Psoas muscle (tissue), 8 donors: ENCODE measurements around the gene CDK17. TPM values are rescaled to one million over a fixed set of nuclear protein-coding genes. Genes with fewer than 3 reads are reported as not detected.

Experiments used
- ATAC-seq, 4 donors: fragments of 200-7000 bp; cut with Tn5 transposase; one replicate each; pipeline ENCODE4 v1.9.1; 2020; ENCODE audit warnings: moderate library complexity in 3 of 4, mild to moderate bottlenecking in 2 of 4
- DNase-seq, 2 donors: peaks; one replicate each; pipeline ENCODE4 v3.0.0-alpha.2; 2020
- H3K27ac ChIP-seq: fragments of 200-600 bp; one replicate; pipeline ENCODE4 v1.8.0; 2022
- H3K27me3 ChIP-seq, 3 donors: fragments of 200-600 bp in 1 of 3; one replicate each; pipeline versions ENCODE4 v1.6.1 to v1.8.0; 2013 to 2022; ENCODE audit warnings: low read length in 2 of 3, mild to moderate bottlenecking in 2 of 3, moderate library complexity in 1 of 3; ENCODE audit not compliant: insufficient read depth in 3 of 3
- H3K36me3 ChIP-seq, 2 donors: fragments of 200-600 bp in 1 of 2; one replicate each; pipeline versions ENCODE4 v1.6.1 to v1.8.0; 2013 to 2022; ENCODE audit warnings: low read depth in 1 of 2, mild to moderate bottlenecking in 1 of 2, moderate library complexity in 1 of 2; ENCODE audit not compliant: insufficient read depth in 1 of 2
- H3K4me1 ChIP-seq: fragments of 200-600 bp; one replicate; pipeline ENCODE4 v1.8.0; 2022
- H3K4me3 ChIP-seq: fragments of 200-600 bp; one replicate; pipeline ENCODE4 v1.8.0; 2022; ENCODE audit warnings: mild to moderate bottlenecking
- H3K9me3 ChIP-seq: fragments of 200-600 bp; one replicate; pipeline ENCODE4 v1.8.0; 2022
- WGBS, 3 donors: extraction: QIAGEN DNeasy Blood & Tissue Kit; methylation state at CpG; one replicate each; pipeline versions ENCODE4 v1.1.6 to v1.1.7; 2013; 5-methylcytosine and 5-hydroxymethylcytosine counted together
- intact Hi-C, 2 donors: fragments of 100-400 bp; cut with DNase I; formaldehyde crosslinking; loops; one replicate each; pipeline versions ENCODE4 v1.11.0 to v1.14.2; 2022
- polyA plus RNA-seq, 3 donors: library from polyadenylated mRNA; stranded (reverse); fragments of 200-250 nt; gene quantifications; one replicate each; pipeline ENCODE4 v1.2.3, GENCODE V29; 2013
- total RNA-seq, 4 donors: library from RNA; stranded (reverse); fragmentation: NEBNext Ultra II Directional in 2 of 4; extraction: Animal tissue kit (Norgen Biotek cat#: 25700) in 2 of 4; gene quantifications; one replicate each; pipeline versions ENCODE4 v1.2.1 to v1.2.4, GENCODE V29; 2021 to 2023
- TF ChIP-seq, protein P1 (sequence below): fragments of 200-600 bp; IDR thresholded peaks from one replicate; pipeline ENCODE4 v1.8.0; 2022; ENCODE audit warnings: antibody characterized with exemption
- donor health status: healthy with polysubstance abuse.
- donor health status: DM: no; HTN: no; CAD: no; lungs with moderate emphysema.
- donor health status: Bipolar disorder and iron deficiency.
- donor health status: healthy.
- donor health status: DM: yes; HTN: yes; CAD: no.
- donor health status: DM: no; HTN: no; CAD: no.
- donor health status: DM: no; HTN: no; CAD: no.
- donor health status: DM: yes; HTN: yes; CAD: no.

CDK17 gene
- total and polyA plus RNA-seq, 7 donors, result 7.2 to 21.4 (median 13.3) TPM

GRCh38 chr12:96335270-96335669, 65.0 kb downstream of the CDK17 start:
- intact Hi-C loops, result no loop called here
- TF ChIP-seq, protein P1, sequence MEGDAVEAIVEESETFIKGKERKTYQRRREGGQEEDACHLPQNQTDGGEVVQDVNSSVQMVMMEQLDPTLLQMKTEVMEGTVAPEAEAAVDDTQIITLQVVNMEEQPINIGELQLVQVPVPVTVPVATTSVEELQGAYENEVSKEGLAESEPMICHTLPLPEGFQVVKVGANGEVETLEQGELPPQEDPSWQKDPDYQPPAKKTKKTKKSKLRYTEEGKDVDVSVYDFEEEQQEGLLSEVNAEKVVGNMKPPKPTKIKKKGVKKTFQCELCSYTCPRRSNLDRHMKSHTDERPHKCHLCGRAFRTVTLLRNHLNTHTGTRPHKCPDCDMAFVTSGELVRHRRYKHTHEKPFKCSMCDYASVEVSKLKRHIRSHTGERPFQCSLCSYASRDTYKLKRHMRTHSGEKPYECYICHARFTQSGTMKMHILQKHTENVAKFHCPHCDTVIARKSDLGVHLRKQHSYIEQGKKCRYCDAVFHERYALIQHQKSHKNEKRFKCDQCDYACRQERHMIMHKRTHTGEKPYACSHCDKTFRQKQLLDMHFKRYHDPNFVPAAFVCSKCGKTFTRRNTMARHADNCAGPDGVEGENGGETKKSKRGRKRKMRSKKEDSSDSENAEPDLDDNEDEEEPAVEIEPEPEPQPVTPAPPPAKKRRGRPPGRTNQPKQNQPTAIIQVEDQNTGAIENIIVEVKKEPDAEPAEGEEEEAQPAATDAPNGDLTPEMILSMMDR, result no peak
- no peaks in the 10 kb centered on the region for H3K4me1 ChIP-seq
- 87 to 92% (median 90%) methylated on average over 5 of the region's 5 CpGs for WGBS, 3 donors
- H3K36me3 ChIP-seq, result no peaks in the 10 kb centered on the region
- no peak overlapping the region for H3K27ac ChIP-seq
- no peak for ATAC-seq
- H3K27me3 ChIP-seq, result no peaks in the 10 kb centered on the region
- no peak for DNase-seq
- peaks cover 9% of the 10 kb centered on the region for H3K9me3 ChIP-seq
- H3K4me3 ChIP-seq, result no peak overlapping the region

DNA sequence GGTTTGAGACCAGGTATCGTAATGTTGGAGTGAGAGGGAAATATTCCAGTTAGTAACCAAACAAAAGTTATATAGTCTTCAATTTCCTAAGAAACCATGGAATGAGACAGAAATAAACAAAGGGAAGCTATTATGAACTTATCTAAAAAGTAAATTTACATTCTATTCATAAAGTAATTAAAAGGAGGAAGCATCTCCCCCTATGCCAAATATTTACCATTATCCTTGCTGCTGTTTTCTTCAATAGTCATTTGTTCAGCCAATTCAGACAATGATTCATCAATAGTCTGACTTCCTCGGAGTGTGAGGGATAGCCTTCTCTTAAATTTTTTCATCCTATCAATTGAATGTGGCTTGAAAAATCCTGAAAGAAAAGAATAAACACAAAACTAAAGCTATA, 65.7 kb downstream of the CDK17 start:
- intact Hi-C loops, result no loop called here
- no peak for ATAC-seq

GRCh38 chr12:96329545-96329944, 70.7 kb downstream of the CDK17 start:
- no peaks in the 10 kb centered on the region for H3K9me3 ChIP-seq
- no peaks in the 10 kb centered on the region for H3K36me3 ChIP-seq
- no peak for ATAC-seq
- no peaks in the 10 kb centered on the region for H3K27me3 ChIP-seq
- WGBS, 3 donors, result 83 to 92% (median 92%) methylated on average over 3 of the region's 3 CpGs
- no peak for DNase-seq
- TF ChIP-seq, protein P1, result no peak
- intact Hi-C loops, result no loop called here
- no peak overlapping the region for H3K27ac ChIP-seq
- peaks cover 14% of the 10 kb centered on the region for H3K4me1 ChIP-seq
- no peak overlapping the region for H3K4me3 ChIP-seq

More for the DNA sequence above, 65.7 kb downstream of the CDK17 start:
- H3K9me3 ChIP-seq, result peaks cover 9% of the 10 kb centered on the region
- H3K36me3 ChIP-seq, result no peaks in the 10 kb centered on the region
- TF ChIP-seq, protein P1, result no peak
- no peaks in the 10 kb centered on the region for H3K27me3 ChIP-seq
- H3K4me3 ChIP-seq, result no peak overlapping the region
- no peak for DNase-seq
- H3K4me1 ChIP-seq, result no peaks in the 10 kb centered on the region
- H3K27ac ChIP-seq, result no peak overlapping the region
- WGBS, 3 donors, result 85 to 93% (median 89%) methylated on average over 2 of the region's 2 CpGs

GRCh38 chr12:96329018-96329417, 71.2 kb downstream of the CDK17 start:
- Histone ChIP-seq H3K36me3 (no peaks in the 10 kb centered on the region), H3K27ac (no peak overlapping the region), H3K4me1 (peaks cover 14% of the 10 kb centered on the region), H3K9me3 (no peaks in the 10 kb centered on the region), H3K27me3 (no peaks in the 10 kb centered on the region), H3K4me3 (no peak overlapping the region)
- TF ChIP-seq, protein P1, result no peak
- WGBS, 3 donors, result 98 to 99% (median 98%) methylated on average over 2 of the region's 2 CpGs
- DNase-seq, result no peak
- no peak for ATAC-seq
- intact Hi-C loops, result no loop called here

DNA sequence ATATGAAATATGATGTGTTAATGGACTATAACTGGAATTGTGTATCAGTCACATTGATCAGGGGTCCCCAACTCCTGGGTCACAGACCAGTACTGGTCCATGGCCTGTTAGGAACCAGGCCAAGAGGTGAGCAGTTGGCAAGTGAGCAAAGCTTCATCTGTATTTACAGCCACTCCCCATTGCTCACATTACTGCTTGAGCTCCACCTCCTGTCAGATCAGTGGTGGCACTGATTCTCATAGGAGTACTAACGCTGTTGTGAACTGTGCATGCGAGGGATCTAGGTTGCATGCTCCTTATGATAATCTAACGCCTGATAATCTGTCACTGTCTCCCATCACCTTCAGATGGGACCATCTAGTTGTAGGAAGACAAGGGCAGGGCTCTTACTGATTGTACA, 72.3 kb downstream of the CDK17 start:
- no peaks in the 10 kb centered on the region for H3K27me3 ChIP-seq
- 95 to 96% (median 96%) methylated on average over 3 of the region's 3 CpGs for WGBS, 3 donors
- no peaks in the 10 kb centered on the region for H3K9me3 ChIP-seq
- DNase-seq (no peak), ATAC-seq (no peak)
- no peak overlapping the region for H3K27ac ChIP-seq
- peaks cover 0 to 9% of the 10 kb centered on the region in 2 donors for H3K36me3 ChIP-seq
- TF ChIP-seq, protein P1, result no peak
- H3K4me3 ChIP-seq, result no peak overlapping the region
- intact Hi-C loops, result no loop called here
- peaks cover 14% of the 10 kb centered on the region for H3K4me1 ChIP-seq
